Endothelial cell of umbilical vein (primary cell): ENCODE measurements around the gene SORL1. TPM values are rescaled to one million over a fixed set of nuclear protein-coding genes. Genes with fewer than 3 reads are reported as not detected.

Experiments
- BruUV-seq: library from RNA; stranded (reverse); fragments of 400-500 nt; replicated peaks from 2 replicates; lab custom pipeline; 2021; lab: Mats Ljungman, UMichigan
- CTCF ChIA-PET: fragments of 300-600, 350-600 bp; sonication (Branson Sonifier 250); formaldehyde crosslinking; loops from one replicate; lab custom pipeline; 2021; ENCODE audit warnings: antibody characterized with exemption, inconsistent platforms; lab: Charles Lee
- POLR2A ChIA-PET: fragments of 300-600, 350-600 bp; sonication (Branson Sonifier 250); formaldehyde crosslinking; loops from one replicate; lab custom pipeline; 2021; ENCODE audit warnings: antibody characterized with exemption, inconsistent platforms; lab: Charles Lee
- DNase-seq: peaks from one replicate; pipeline ENCODE4 v3.0.0-alpha.2; 2011; ENCODE audit warnings: low read depth, low spot score
- FAIRE-seq: peaks from 2 replicates; lab custom pipeline; 2011; peaks lifted over from hg19 to GRCh38; lab: Jason Lieb, UNC
- H2AFZ ChIP-seq: 2 replicates; pipeline ENCODE4 v1.6.0; 2012; ENCODE audit warnings: low read depth, low read length, control low read depth, inconsistent platforms
- H3K27ac ChIP-seq: 2 replicates; pipeline ENCODE4 v1.5.1; 2011; ENCODE audit warnings: low read depth, mild to moderate bottlenecking, control low read depth, low read length, moderate library complexity; ENCODE audit not compliant: insufficient read depth
- H3K27me3 ChIP-seq, 2 experiments: 2 replicates each; pipeline versions ENCODE4 v1.6.0 to v1.6.1; 2011; ENCODE audit warnings: low read length in 2 of 2, mixed read lengths in 1 of 2; ENCODE audit not compliant: control insufficient read depth in 2 of 2, insufficient read depth in 2 of 2
- H3K36me3 ChIP-seq, 2 experiments: 2 replicates in 1 of 2; 3 replicates in 1 of 2; pipeline ENCODE4 v1.5.1; 2011; ENCODE audit warnings: low read length in 2 of 2, mild to moderate bottlenecking in 1 of 2, moderate library complexity in 1 of 2; ENCODE audit not compliant: control insufficient read depth in 2 of 2, insufficient read depth in 2 of 2; ENCODE audit errors: extremely low read depth in 1 of 2
- H3K4me1 ChIP-seq: 3 replicates; pipeline ENCODE4 v1.5.1; 2011; ENCODE audit warnings: mild to moderate bottlenecking, low read length; ENCODE audit not compliant: control insufficient read depth, insufficient read depth; ENCODE audit errors: extremely low read depth
- H3K4me2 ChIP-seq: 2 replicates; pipeline ENCODE4 v1.6.1; 2011; ENCODE audit warnings: low read length, control low read depth, mixed read lengths; ENCODE audit not compliant: insufficient read depth
- H3K4me3 ChIP-seq, 3 experiments: fragments of 200-600 bp in 1 of 3; sonication (generic), shearing (Covaris generic) in 1 of 3; replicated peaks in 1 of 3; 2 replicates each; pipeline ENCODE4 v1.5.1; 2011 to 2016; ENCODE audit warnings: control low read depth in 3 of 3, low read length in 3 of 3, mild to moderate bottlenecking in 2 of 3, inconsistent platforms in 1 of 3, low read depth in 1 of 3, moderate library complexity in 1 of 3; ENCODE audit not compliant: insufficient read depth in 1 of 3
- H3K79me2 ChIP-seq: 2 replicates; pipeline ENCODE4 v1.6.0; 2012; ENCODE audit warnings: low read length, inconsistent platforms; ENCODE audit not compliant: control insufficient read depth, insufficient read depth
- H3K9ac ChIP-seq: replicated peaks from 2 replicates; pipeline ENCODE3; 2011; ENCODE audit warnings: low read length, control low read depth; ENCODE audit not compliant: insufficient read depth; ENCODE audit errors: extremely low read depth
- H3K9me1 ChIP-seq: replicated peaks from 3 replicates; pipeline ENCODE4 v1.6.0; 2011; ENCODE audit warnings: mild to moderate bottlenecking, low read length; ENCODE audit not compliant: control insufficient read depth, insufficient read depth; ENCODE audit errors: extremely low read depth
- H3K9me3 ChIP-seq: replicated peaks from 2 replicates; pipeline ENCODE4 v1.5.1; 2012; ENCODE audit warnings: low read length, inconsistent platforms; ENCODE audit not compliant: control insufficient read depth, insufficient read depth
- H4K20me1 ChIP-seq: replicated peaks from 2 replicates; pipeline ENCODE3; 2011; ENCODE audit warnings: mild to moderate bottlenecking, low read length; ENCODE audit not compliant: control insufficient read depth, insufficient read depth; ENCODE audit errors: extremely low read depth
- EZH2 ChIP-seq: IDR thresholded peaks from 2 replicates; pipeline ENCODE4 v1.6.1; 2012; ENCODE audit warnings: borderline replicate concordance, low read depth, mild to moderate bottlenecking, moderate library complexity, low read length, inconsistent platforms; ENCODE audit not compliant: severe bottlenecking
- FOS ChIP-seq: IDR thresholded peaks from 2 replicates; pipeline ENCODE4 v1.6.1; 2011; ENCODE audit warnings: mild to moderate bottlenecking, low read length, moderate library complexity, borderline replicate concordance; ENCODE audit not compliant: insufficient read depth
- GATA2 ChIP-seq: IDR thresholded peaks from 2 replicates; pipeline ENCODE4 v1.7.0; 2011; ENCODE audit warnings: low read depth, mild to moderate bottlenecking, moderate library complexity, mixed read lengths, low read length; ENCODE audit not compliant: insufficient read length, insufficient read depth
- MYC ChIP-seq: IDR thresholded peaks from one replicate; pipeline ENCODE4 v1.6.1; 2011; ENCODE audit warnings: mild to moderate bottlenecking, low read depth, low read length
- POLR2A ChIP-seq: IDR thresholded peaks from 2 replicates; pipeline ENCODE4 v1.6.1; 2012; ENCODE audit warnings: low read depth, mild to moderate bottlenecking, control low read depth, low read length
- POLR2AphosphoS5 ChIP-seq: IDR thresholded peaks from 2 replicates; pipeline ENCODE4 v1.6.1; 2012; ENCODE audit warnings: low read depth, mild to moderate bottlenecking, control low read depth, low read length, moderate library complexity; ENCODE audit not compliant: insufficient read depth
- dilution Hi-C: fragments of 300-500 bp; cut with MboI; formaldehyde crosslinking; loops from one replicate; pipeline ENCODE4 v1.15.0; 2019; ENCODE audit warnings: low sequenced_read_pairs; ENCODE audit not compliant: extremely low pct_ligation_motif_present
- intact Hi-C: fragments of 100-400 bp; cut with micrococcal nuclease; formaldehyde crosslinking; loops from one replicate; pipeline ENCODE4 v1.10.0; 2022
- polyA plus RNA-seq, 4 experiments: library from polyadenylated mRNA; depleted of rRNA in 3 of 4; stranded (reverse) in 3 of 4; unstranded in 1 of 4; fragments of >200 nt; gene quantifications; 2 replicates each; pipeline versions ENCODE4 v1.2.1 to v1.2.3, GENCODE V29; 2011 to 2012; ENCODE audit warnings: missing spikeins in 1 of 4
- total RNA-seq: library from RNA; stranded (reverse); gene quantifications from 2 replicates; pipeline ENCODE4 v1.2.3, GENCODE V29; 2021

The SORL1 gene
- total and polyA plus RNA-seq, 2 donors (not counting 3 experiments of a cell fraction or from before 2014, with no cell fraction given) = 0.17 to 0.31 TPM

GRCh38 chr11:121456151-121456550, 4.0 kb downstream of the SORL1 start:
- POLR2A ChIA-PET = interaction anchor here (0.7 kb wide), 1 partner anchor 23 kb away, joined by 5 read pairs; no protein-coding TSS in a partner anchor

GRCh38 chr11:121456816-121457431, 4.8 kb downstream of the SORL1 start:
- Histone ChIP-seq H4K20me1 (no peaks in the 10 kb centered on the region), H3K79me2 (no peaks in the 10 kb centered on the region), H3K4me1 (no peaks in the 10 kb centered on the region), H3K36me3 (no peaks in the 10 kb centered on the region), H3K9me1 (no peaks in the 10 kb centered on the region), H3K4me2 (no peak overlapping the region), H3K9me3 (no peaks in the 10 kb centered on the region), H2AFZ (no peak overlapping the region), H3K4me3 (no peak overlapping the region), H3K27me3 (peaks cover 24 to 26% of the 10 kb centered on the region in 2 experiments), H3K9ac (no peak overlapping the region), H3K27ac (no peak overlapping the region)
- no peak for FAIRE-seq
- ChIA-PET POLR2A (no interaction called here), CTCF (interaction anchor here (1.0 to 1.6 kb wide), 2 partner anchors 10 to 134 kb away, joined by 4 read pairs; no protein-coding TSS in a partner anchor)
- intact Hi-C loops = no loop called here
- DNase-seq = no peak
- BruUV-seq = no TSS peak
- TF ChIP-seq GATA2 (no peak), MYC (no peak)
- dilution Hi-C loops = no loop called here

More at GRCh38 chr11:121456151-121456550, 4.0 kb downstream of the SORL1 start:
- no peak overlapping the region for H3K4me3 ChIP-seq
- H3K4me2 ChIP-seq = no peak overlapping the region
- H3K9ac ChIP-seq = no peak overlapping the region
- H3K4me1 ChIP-seq = no peaks in the 10 kb centered on the region
- TF ChIP-seq FOS = no peak
- no peak for TF ChIP-seq EZH2
- no peak for TF ChIP-seq POLR2A
- no peak for TF ChIP-seq MYC
- no peak for TF ChIP-seq POLR2AphosphoS5
- TF ChIP-seq GATA2 = no peak
- peaks cover 31 to 32% of the 10 kb centered on the region in 2 experiments for H3K27me3 ChIP-seq
- DNase-seq (no peak), FAIRE-seq (no peak)
- no peak overlapping the region for H3K27ac ChIP-seq
- no peaks in the 10 kb centered on the region for H3K36me3 ChIP-seq
- no peaks in the 10 kb centered on the region for H3K79me2 ChIP-seq
- CTCF ChIA-PET = interaction anchor here (0.5 kb wide), 1 partner anchor 740 kb away, joined by 3 read pairs; no protein-coding TSS in a partner anchor
- intact Hi-C loops (no loop called here), dilution Hi-C loops (no loop called here)
- H3K9me1 ChIP-seq = no peaks in the 10 kb centered on the region
- no TSS peak for BruUV-seq
- no peak overlapping the region for H2AFZ ChIP-seq
- no peaks in the 10 kb centered on the region for H4K20me1 ChIP-seq
- H3K9me3 ChIP-seq = no peaks in the 10 kb centered on the region
